Measurements from ENCODE around the gene GNB1L.
A peak's percentile ranks its signal among the peaks of the same experiment; 100 is the strongest.

The GNB1L gene, protein sequence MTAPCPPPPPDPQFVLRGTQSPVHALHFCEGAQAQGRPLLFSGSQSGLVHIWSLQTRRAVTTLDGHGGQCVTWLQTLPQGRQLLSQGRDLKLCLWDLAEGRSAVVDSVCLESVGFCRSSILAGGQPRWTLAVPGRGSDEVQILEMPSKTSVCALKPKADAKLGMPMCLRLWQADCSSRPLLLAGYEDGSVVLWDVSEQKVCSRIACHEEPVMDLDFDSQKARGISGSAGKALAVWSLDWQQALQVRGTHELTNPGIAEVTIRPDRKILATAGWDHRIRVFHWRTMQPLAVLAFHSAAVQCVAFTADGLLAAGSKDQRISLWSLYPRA

DNA sequence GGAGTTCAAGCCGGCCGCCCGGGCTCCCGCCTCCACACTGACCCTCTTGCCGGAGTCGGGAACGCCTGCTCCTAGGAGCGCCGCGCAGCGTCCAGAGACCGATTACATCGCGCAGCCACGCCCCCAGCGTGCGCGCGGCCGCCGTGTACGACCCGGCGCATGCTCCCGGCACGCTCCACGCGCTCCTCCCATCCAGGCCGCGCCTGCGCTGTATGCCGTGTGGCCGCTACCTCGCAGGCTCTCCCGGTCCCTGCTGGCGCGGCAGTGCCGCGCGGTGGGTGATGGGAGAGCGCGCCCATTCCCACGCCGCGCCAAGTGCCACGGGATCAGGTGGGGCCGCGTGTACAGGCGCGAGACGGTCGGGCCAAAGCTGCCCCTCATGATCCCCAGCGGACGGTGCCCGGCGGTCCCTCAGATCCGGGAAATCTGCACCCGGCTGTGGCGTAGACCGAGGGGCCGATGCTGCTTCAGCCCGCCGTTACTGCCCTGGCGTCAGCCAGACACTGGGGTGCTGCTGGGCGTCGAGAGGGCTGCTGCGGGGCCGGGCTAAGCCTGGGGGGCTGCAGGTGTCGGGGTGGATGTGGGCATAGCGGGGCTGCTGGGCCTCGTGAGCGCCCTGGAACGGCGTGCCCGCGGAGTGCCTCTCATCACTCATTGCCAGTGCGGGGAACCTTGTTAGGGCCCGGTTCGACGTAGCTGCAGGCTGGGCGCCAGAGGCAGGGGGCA is at the start of gene GNB1L, which contains the start of gene RTL10:
Gene GNB1L (minus strand): TSS at position 97 of the 726 bp plus-strand sequence. CDS start 33,519 bp downstream, outside the sequence.
Gene RTL10 (minus strand): TSS at position 97 of the 726 bp plus-strand sequence. CDS start 2,613 bp downstream, outside the sequence.
- peak; percentile 88 to 93 (median 91) for DNase-seq (ENCODE audit: low read depth in 3 of 3, low spot score in 1 of 3)

DNA sequence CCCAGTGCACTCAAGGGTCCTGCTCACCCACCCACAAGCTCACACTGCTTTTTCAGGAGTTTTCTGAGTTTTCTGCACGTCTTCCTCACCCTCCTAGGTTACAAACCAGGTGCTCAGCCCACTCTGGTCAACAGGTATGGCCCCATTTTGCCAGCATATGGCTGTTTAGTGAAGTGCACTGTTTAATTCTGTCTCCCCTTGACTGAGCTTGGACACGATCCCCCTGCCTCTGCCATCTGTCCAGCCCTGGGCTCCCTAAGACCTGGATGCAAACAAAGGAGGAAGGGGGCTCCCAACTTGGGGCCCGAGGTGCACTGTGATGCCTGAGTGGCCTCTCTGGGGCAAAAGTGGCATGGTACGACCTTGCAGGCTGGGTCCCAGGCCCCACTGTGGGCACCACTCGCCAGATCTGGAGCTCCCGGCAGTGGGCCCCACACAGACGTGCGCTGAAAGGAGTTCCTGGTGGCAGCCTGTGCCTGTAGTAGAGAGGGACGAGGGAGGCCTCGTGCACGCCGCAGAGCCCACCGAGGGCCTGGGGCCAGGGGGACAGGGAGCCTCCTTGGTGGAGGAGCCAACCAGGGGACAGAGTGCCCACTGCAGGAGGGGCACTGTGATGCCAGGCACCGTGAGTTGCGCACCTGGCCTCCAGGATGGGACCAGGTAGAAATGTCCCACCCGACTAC is 49.6 kb upstream of the GNB1L start:
- no peak for DNase-seq (ENCODE audit: low read depth in 3 of 3, low spot score in 1 of 3)

DNA sequence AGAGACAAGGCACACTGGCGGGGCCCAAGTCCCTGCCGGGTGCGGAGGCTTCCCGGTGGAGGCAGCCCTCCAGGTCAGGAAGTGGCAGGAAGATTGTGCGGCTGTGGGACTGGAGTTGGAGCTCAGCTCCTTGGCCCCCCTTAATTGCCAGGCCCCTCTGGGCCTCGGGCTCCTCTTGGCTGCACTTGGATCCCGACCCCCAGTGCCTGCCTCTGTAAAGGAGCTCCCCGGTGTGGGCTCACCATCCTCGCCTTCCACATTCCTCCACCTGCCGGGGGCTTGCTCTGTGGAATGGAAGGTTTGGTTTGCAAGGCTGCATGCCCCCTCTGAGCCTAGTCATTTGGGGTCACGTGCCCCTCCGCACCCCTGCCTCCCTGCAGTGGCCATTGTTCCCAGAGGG is 48.8 kb upstream of the GNB1L start:
- DNase-seq (ENCODE audit: low read depth in 3 of 3, low spot score in 1 of 3), result no peak

DNA sequence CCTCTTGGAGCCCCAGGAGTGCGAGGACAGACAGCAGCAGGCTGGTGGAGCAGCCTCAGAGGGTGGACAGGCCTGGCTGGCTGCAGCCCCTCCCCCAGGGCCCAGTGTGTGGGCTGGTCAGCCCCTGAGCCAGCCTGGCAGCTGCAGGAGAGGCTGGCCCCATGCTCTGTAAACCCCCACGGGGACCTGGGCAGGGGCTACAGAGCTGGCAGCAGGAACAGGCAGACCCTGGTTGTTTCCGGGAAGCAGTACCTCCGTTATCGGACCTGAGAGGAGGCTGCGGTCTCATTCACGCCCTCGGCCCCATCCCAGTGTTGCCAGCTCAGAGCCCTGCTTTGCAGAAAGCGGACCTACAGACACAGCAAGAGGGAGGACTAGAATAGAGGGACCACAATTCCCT is 48.4 kb upstream of the GNB1L start:
- DNase-seq (ENCODE audit: low read depth in 3 of 3, low spot score in 1 of 3), result no peak

DNA sequence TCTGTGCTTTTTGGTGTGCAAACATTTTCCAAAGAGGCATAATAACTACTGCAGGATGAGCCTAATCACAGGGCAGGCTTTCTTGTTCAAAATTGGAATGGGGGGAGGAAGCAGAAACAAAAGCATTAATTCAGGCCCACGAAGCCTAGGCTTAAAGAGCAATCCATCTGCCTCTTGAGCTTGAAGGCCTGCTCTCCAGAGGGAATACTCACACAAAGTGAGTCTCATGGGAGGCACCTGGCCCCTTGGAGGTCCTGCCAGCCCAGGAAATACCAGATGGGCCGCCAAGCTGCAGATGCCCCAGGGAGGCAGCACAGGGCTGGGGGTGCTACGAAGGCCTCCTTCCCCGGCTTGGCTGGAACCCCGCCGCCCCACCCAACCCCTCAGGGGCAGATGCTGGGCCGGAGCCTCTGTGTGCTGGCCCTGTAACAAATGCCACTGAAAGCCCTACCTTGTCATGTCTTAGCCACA is 47.6 kb upstream of the GNB1L start:
- no peak for DNase-seq (ENCODE audit: low read depth in 3 of 3, low spot score in 1 of 3)

DNA sequence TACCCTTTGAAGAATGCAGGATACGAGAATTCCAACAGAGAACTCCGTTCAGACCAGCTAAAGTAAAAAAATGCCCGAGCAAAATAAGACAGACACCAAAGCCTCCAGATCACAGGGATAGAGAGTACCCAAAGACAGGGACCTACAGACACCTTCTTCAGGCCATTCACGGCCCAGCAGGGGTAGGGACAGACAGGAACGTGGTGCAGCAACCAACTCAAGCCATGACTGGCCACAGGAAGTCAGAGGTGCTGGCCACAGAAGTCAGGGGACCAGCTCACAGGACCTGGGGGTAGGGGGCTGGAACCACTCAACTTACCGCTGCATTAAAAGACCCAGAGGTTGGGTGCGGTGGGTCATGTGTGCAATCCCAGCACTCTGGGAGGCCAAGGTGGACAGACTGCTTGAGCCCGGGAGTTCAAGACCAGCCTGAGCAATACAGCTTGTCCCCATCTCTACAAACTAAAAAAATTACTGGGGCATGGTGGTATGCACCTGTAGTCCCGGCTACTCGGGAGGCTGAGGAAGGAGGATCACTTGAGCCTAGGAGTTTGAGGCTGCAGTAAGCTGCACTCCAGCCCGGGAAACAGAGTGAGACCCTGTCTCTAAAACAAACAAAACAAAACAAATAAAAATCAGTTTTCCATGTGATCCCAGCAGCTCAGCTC is 47.0 kb upstream of the GNB1L start:
- no peak for DNase-seq (ENCODE audit: low read depth in 3 of 3, low spot score in 1 of 3)

DNA sequence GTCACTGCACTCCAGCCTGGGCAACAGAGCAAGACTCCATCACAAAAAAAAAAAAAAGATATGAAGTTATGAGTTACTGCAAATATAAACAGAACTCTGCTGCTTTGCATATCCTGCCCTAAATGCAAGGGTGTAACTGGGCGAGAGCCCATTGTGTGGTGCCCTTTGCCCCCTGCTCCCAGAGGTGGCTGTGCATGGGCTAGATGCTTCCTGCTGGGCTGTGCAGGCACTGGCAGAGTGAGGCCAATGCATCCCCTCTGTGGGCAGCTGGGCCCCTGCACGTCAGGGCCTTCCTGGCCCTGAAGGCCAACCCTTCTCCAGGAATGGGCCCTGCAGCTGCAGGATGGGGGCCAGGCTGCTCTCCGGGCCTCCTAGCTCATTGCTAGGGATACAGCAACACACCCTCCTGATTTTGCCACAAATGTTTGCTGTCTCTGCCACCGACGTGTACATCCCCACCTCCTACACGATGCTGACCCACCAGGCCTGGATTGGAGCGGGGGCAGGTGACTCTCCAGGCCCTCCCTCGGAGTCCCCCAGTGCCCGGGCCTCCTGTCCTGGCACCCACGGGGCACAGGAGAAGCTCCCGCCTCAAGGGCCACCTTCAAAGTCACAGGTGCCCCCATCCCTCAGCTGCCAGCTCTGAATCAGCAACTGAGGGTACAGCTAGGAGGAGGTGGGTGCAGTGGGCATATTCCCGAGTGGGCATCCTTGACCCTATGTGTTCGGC is 46.2 kb upstream of the GNB1L start:
- no peak for DNase-seq (ENCODE audit: low read depth in 3 of 3, low spot score in 1 of 3)

DNA sequence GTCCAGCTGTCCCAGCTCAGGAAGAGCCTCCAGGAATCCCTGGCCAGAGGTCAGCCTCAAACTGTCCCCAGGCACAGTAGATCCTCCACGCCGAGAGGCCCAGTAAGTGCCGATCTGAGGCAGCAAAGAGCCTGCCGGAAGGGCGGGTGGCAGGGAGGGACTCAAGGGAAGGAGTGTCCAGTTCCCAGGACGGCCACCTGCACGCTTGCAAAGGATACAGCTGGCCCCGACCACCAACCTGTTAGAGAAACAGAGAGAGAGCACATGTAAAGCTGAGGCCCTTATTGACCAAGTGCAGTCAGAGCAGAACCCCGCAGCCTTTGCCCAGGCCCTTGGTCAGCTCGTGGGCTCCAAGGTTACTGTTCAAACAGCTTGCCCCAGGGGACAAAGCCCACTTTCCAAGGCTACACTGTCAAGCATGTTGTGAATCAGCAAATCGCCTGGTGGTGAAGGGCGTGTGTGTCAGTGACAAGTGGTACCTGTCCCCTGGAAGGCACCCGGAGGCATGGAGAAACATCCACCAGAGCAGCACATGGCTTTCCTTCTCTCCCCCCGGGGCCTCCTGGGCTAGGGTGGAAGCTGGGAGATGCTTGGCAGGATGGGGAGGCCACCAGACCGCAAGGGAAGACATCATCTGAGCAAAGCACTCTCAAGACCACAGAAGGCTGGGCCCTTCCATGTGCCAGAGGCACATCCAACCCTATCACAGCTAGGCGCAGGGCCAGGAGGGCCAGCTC is 44.3 kb upstream of the GNB1L start:
- no peak for DNase-seq (ENCODE audit: low read depth in 3 of 3, low spot score in 1 of 3)

DNA sequence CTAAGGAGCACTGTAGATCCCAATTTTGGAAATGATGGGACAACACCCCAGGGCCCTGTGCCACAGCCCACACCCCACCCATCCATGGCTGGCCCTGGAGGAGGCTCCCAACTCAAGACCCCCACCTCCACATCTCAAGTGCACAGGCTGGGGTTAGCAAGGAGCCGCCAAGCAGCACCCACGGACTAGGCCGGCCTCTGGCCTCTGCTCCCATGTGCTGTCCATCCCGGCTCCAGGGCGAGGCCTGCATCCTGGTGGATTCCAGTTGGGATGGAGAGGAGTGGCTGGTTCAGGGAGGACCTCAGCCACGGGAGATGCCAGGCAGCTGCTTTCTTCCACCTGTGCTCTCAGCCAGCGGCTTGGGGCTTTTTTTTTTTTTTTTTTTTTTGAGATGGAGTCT is 43.5 kb upstream of the GNB1L start:
- no peak for DNase-seq (ENCODE audit: low read depth in 3 of 3, low spot score in 1 of 3)

DNA sequence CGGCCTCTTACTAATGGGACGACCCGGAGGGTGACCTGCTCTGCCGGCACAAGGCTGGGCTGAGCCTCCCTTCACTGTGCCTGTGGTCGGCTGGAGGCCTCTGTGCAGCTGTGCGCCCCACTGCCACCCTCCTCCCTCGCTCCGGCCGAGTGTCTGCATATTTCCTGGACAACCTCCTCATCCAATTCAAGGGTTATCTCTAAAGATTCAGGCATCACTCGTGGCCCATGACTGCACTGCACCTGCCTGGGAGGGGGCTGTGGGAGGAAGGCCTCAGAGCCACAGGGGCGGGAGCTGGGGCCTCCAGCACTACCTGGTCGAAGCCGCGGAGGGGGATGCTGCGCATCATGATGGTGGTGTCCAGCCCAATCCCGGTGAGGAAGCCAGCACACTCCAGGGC is 43.1 kb upstream of the GNB1L start:
- no peak for DNase-seq (ENCODE audit: low read depth in 3 of 3, low spot score in 1 of 3)

DNA sequence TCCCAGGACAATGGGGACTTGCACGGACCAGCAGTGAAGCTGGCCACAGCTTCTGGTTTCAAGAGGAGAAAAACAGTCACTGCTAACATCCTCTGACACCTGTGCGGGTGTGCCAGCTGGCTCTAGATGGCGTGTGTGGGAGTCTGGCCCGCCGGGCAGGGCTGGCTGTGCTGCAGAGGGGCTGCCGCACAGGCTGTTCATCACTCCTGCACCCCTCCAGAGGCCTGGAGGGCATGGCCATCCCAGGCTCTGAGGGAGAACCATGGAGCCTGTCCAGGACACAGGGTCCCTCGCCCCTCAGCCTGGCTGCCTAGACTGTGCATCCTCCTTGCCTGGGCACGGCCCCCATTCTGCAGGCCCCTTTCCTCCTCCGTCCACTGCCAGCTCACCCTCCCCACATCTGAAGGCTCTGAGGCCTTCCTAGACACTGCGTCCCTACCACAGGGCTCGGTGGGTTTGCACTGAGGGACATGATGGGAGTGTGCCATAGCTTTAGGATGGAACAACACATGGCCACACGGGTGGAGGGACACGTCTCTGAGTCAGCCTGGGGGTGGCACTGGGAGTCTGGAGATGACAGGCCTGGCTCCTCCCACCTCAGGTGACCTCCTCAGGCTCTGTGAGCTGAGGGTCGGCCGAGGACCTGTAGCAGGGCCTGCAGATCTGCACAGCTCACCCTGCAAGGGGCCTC is 42.1 kb upstream of the GNB1L start:
- DNase-seq (ENCODE audit: low read depth in 3 of 3, low spot score in 1 of 3), result no peak

DNA sequence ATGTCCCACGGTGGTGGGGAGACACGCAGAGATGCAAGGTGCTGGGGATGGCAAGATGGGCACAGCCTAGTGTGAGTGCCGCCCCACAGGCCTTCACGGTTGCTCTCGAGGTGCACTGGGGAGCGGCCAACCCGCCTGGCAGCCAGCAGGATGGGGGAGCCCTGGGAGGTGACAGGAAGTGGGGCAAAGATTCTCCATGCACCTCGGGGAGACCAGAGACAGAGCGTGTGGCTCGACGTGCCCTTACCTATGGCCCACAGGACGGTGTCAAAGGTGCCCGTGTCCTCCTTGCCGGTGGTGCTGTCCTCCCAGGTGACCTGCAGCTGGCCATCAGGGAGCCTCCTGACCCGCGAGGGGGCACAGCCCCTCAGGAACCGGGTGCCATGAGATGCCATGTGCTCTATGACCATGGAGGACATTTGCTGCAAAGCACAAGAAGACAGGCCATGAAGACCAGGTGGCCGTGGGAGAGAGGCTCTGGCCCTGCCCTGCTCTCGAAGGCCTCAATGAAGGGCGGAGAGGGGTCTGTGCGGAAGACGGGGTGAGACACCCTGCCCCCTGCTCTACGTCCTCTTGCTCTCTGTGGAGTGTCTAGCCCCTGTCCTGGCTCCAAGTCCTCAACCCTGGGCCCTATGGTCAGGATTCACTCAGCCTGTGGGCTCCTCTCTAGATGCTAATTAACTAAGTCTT is 40.6 kb upstream of the GNB1L start:
- no peak for DNase-seq (ENCODE audit: low read depth in 3 of 3, low spot score in 1 of 3)

DNA sequence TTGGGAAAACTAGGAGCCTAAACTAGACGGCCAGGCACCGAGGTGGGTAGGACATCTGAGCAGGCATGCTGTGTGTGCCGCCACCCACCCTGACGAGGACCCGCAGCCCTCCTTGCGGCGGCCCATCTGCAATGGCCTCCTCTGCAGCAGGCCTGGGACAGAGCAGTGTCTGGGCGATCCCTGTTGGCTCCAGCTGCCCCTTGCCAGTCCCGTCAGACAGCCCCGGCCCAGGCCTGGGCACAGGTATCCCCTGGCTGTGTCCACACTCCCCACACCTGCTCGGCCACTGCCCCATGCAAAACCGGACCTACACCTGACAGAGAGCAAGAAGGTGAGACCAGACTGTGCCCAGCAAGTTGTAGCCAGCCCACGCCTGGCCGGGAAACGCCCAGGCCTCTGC is 38.7 kb upstream of the GNB1L start:
- DNase-seq (ENCODE audit: low read depth in 3 of 3, low spot score in 1 of 3), result no peak

DNA sequence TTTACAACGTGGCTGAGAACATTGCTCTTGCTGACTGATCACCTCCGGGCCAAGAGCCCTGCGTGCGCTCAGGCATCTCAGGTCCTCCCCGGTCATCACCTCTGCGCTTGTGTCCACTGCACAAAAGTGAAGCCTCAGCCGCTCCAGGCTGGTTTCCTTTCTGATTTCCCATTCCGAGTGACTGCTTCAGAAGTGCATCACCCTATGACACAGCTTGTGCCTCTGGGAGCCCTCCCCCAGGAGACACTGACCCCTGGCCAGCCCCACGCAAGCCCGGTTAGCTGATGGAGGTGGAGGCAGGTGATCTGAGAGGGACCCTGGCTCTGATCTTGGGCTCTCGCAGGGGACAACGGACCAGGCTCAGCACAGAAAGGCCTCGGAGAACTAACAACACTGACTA is 38.3 kb upstream of the GNB1L start:
- no peak for DNase-seq (ENCODE audit: low read depth in 3 of 3, low spot score in 1 of 3)

DNA sequence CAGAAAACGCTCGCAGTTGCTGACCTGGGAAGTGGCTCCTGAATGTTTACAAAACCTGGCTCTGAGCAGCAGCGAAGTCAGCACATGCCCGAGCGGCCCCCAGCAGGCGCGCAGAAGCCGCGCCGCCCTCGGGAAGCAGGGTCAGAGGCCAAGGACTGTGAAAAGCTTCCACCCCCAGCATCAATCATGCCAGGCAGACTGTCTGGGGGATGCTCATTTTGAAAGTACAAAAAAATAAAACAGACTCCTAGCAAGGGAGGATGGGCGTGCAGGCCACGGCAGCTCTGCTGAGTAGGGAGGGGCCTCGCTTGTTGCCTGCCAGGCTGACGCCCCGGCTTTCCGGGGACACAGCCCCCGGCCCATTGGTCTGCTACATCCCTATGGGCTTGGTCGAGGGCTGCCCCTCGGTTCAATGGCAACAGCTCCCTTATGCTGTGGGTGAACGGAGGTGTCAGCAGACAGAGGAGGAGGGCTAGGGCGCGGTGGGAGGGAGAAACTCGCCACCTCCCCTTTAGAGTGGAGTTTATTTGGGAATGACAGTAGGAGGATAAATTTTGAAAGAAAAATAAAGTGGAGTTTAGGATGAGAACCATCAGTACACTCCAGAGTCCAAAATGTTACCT is 37.7 kb upstream of the GNB1L start:
- peak; percentile 24 to 41 (median 28) for DNase-seq (ENCODE audit: low read depth in 3 of 3, low spot score in 1 of 3)

DNA sequence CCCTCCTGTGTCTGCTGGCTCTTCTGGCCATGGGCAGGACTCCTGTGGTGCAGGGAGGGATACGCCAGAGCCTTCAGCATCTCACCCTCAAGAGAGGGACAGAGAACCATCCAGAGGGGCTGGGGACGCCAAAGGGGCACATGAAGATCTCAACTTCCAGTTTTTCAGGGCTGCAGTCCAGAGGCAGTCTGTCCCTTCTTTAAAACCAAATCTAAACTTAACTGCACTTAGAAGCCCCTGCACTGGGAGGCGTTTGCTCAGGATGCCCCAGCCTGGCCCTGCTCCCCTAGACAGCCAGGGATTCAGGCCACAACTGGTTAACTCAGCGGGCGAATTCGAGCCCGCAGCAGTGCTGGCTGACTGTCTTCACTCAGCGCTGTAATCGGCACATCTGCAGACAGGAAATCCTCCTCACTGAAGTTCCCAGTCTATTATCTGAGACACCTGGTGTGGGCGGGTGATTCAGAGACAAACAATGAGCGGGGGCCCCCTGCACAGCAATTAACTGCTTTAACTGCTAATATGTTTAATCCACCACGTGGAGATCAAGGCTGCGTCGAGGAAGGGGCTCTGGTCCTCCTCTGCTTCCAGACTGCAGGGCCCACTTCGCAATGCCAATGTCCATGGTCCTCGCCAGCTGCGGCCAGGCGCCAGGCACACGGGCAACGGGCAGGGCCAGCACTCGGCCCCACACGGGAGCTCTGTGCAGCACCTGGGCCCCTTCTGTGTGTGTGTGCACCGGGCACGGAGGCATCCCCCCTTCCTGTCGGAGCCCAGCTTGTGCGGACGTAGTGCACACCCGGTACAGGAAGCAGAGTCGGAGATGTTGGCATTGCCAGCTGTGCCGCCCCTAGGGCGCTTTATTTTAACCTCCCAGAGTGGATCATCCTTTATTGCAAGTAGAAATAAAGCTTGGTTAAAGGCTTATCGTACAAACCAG is 36.9 kb upstream of the GNB1L start:
- DNase-seq (ENCODE audit: low read depth in 3 of 3, low spot score in 1 of 3), result peak; percentile 66 to 70 (median 68)

Measured in stimulated activated CD4-positive, alpha-beta T cell treated with anti-CD3 and anti-CD28 coated beads, TNF-alpha, amount 100 ng/mL, for 1 hour (primary cell).